Heart right ventricle (tissue), 16 donors: ENCODE results near the gene PYCR2. TPM values are rescaled to one million over a fixed set of nuclear protein-coding genes. Genes with fewer than 3 reads are reported as not detected.
"Not testable (repeated sequence)": the region's sequence is repeated elsewhere in the genome, so short reads cannot be mapped to it uniquely, and the experiment has no call there.

ENCODE experiments used
- ATAC-seq, 8 donors: fragments of 200-7000 bp; cut with Tn5 transposase; one replicate each; pipeline ENCODE4 v1.9.1; 2020; ENCODE audit warnings: mild to moderate bottlenecking in 8 of 8, moderate library complexity in 8 of 8, moderate number of reproducible peaks in 1 of 8
- DNase-seq, 2 donors: peaks; one replicate each; pipeline ENCODE4 v3.0.0-alpha.2; 2020
- H3K27ac ChIP-seq, 10 donors: fragments of 200-600 bp; sonication (generic) in 2 of 10; one replicate each; pipeline versions ENCODE4 v1.5.0 to v1.8.0; 2020 to 2022; ENCODE audit warnings: mild to moderate bottlenecking in 3 of 10
- H3K27me3 ChIP-seq, 7 donors: fragments of 200-600 bp; one replicate each; pipeline ENCODE4 v1.8.0; 2021 to 2022; ENCODE audit warnings: mild to moderate bottlenecking in 2 of 7
- H3K36me3 ChIP-seq, 9 donors: fragments of 200-600 bp; sonication (generic) in 1 of 9; one replicate each; pipeline versions ENCODE4 v1.5.0 to v1.8.0; 2020 to 2022; ENCODE audit warnings: mild to moderate bottlenecking in 2 of 9
- H3K4me1 ChIP-seq, 9 donors: fragments of 200-600 bp; sonication (generic) in 1 of 9; one replicate each; pipeline versions ENCODE4 v1.5.0 to v1.8.0; 2020 to 2022; ENCODE audit warnings: mild to moderate bottlenecking in 4 of 9
- H3K4me3 ChIP-seq, 10 donors: fragments of 200-600 bp; sonication (generic) in 2 of 10; one replicate each; pipeline versions ENCODE4 v1.5.0 to v1.8.0; 2020 to 2022; ENCODE audit warnings: mild to moderate bottlenecking in 7 of 10, moderate library complexity in 2 of 10
- H3K9me3 ChIP-seq, 11 donors: fragments of 200-600 bp in 10 of 11; sonication (generic) in 2 of 11; one replicate each; pipeline versions ENCODE4 v1.5.0 to v1.8.0; 2013 to 2022; ENCODE audit warnings: mild to moderate bottlenecking in 2 of 11, control low read depth in 1 of 11, moderate library complexity in 1 of 11
- WGBS, 2 donors: extraction: QIAGEN DNeasy Blood & Tissue Kit; methylation state at CpG; one replicate each; pipeline ENCODE4 v1.1.7; 2013; ENCODE audit warnings: inconsistent platforms in 1 of 2; 5-methylcytosine and 5-hydroxymethylcytosine counted together
- intact Hi-C, 10 donors: fragments of 100-400 bp; cut with DNase I; formaldehyde crosslinking; loops; one replicate each; pipeline versions ENCODE4 v1.11.1 to v1.14.2; 2022
- polyA plus RNA-seq, 2 donors: library from polyadenylated mRNA; stranded (reverse); fragments of 200-250 nt; gene quantifications; one replicate each; pipeline ENCODE4 v1.2.3, GENCODE V29; 2013
- total RNA-seq, 10 donors: library from RNA; stranded (reverse); fragmentation: NEBNext Ultra II Directional in 3 of 10; extraction: Animal tissue kit (Norgen Biotek cat#: 25700) in 3 of 10; gene quantifications; one replicate each; pipeline versions ENCODE4 v1.2.1 to v1.2.4, GENCODE V29; 2021 to 2023
- TF ChIP-seq, protein P1 (sequence below), 9 donors: fragments of 200-600 bp; sonication (generic) in 2 of 9; IDR thresholded peaks; one replicate each; pipeline versions ENCODE4 v1.5.0 to v1.8.0; 2021 to 2022; ENCODE audit warnings: antibody characterized with exemption in 9 of 9, mild to moderate bottlenecking in 5 of 9, moderate library complexity in 1 of 9
- donor health status: Arrhythmogenic right ventricular cardiomyopathy.
- donor health status: ischemic (EF 13 %, LVEDD 7.1; RV severe dilation, severe dysfunction).
- donor health status: healthy with polysubstance abuse.
- donor health status: DM: no; HTN: yes; CAD: no.
- donor health status: DM: no; HTN: no; CAD: no.
- donor health status: ischemic (EF 25% LVEDD 6.9; RV normal size, moderate dysfunction).
- donor health status: ischemic (EF 25% LVEDD 5.7; RV mildly dilated, moderate dysfunction).
- donor health status: healthy.
- donor health status: DM: yes; HTN: yes; CAD: no.
- donor health status: Ischemic cardiomyopathy.
- donor health status: ischemic (EF 35%, LVEDD 5.7; RV mildly dilated, moderate dysfunction).
- donor health status: nonischemic (EF 11% LVEDD 7.7; RV severe dilation, severe dysfunction).
- donor health status: DM: yes; HTN: yes; CAD: no.
- donor health status: PGD.
- donor health status: ischemic (EF 29% LVEDD 5.4; RV normal size, mild dysfunction).
- donor health status: nonischemic (EF 23%, LVEDD 6.1; RV moderate dilation, normal function).

Gene PYCR2
- total and polyA plus RNA-seq, 12 donors, result 42.5 to 96.0 (median 62.7) TPM

DNA sequence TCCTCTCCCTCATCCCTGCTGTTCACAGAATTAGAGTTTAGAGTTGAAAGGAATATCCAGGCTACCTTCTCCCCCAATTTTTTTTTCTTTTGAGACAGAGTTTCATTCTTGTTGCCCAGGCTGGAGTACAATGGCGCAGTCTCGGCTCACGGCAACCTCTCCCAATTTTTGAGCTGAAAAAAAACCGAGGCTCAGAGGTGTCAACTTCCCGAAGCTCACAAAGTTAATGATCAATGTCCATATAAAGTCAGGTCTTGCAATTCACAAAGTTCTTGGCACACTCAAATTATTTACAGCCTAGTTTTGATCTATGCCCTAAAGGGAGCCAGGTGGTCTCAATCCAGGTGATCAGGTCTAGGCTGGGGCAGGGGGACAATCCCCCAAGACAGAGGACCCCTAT is 34.3 kb downstream of the PYCR2 start:
- no peak for ATAC-seq
- Histone ChIP-seq H3K27me3 (no peaks in the 10 kb centered on the region), H3K36me3 (no peaks in the 10 kb centered on the region), H3K4me3 (no peak overlapping the region), H3K9me3 (no peaks in the 10 kb centered on the region), H3K27ac (peak overlapping the region in 1 of 10 donors; percentile 7), H3K4me1 (peaks cover 0 to 30% (median 3%) of the 10 kb centered on the region in 9 donors)
- WGBS, 2 donors, result 92% methylated on average over 5 of the region's 5 CpGs
- intact Hi-C loops, result no loop called here
- no peak for DNase-seq
- TF ChIP-seq, protein P1, sequence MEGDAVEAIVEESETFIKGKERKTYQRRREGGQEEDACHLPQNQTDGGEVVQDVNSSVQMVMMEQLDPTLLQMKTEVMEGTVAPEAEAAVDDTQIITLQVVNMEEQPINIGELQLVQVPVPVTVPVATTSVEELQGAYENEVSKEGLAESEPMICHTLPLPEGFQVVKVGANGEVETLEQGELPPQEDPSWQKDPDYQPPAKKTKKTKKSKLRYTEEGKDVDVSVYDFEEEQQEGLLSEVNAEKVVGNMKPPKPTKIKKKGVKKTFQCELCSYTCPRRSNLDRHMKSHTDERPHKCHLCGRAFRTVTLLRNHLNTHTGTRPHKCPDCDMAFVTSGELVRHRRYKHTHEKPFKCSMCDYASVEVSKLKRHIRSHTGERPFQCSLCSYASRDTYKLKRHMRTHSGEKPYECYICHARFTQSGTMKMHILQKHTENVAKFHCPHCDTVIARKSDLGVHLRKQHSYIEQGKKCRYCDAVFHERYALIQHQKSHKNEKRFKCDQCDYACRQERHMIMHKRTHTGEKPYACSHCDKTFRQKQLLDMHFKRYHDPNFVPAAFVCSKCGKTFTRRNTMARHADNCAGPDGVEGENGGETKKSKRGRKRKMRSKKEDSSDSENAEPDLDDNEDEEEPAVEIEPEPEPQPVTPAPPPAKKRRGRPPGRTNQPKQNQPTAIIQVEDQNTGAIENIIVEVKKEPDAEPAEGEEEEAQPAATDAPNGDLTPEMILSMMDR (IDR thresholded peaks at IDR 0.05), result no peak

- DNase-seq (no peak), ATAC-seq (peak; percentile 21 to 74 (median 42))
- H3K9me3 ChIP-seq, result no peaks in the 10 kb centered on the region
- no peaks in the 10 kb centered on the region for H3K36me3 ChIP-seq
- intact Hi-C loops, result no loop called here
- H3K27ac ChIP-seq, result peak within 1 kb of the TSS in 2 of 10 donors; percentile 7 to 16
- H3K4me3 ChIP-seq, result no peak within 1 kb of the TSS
- TF ChIP-seq, protein P1 (IDR thresholded peaks at IDR 0.05), result no peak
- WGBS, 2 donors, result 69 to 70% methylated on average over 11 of the region's 11 CpGs
- no peaks in the 10 kb centered on the region for H3K27me3 ChIP-seq
- H3K4me1 ChIP-seq, result peaks cover 0 to 30% (median 3%) of the 10 kb centered on the region in 9 donors
These were observed 35.0 kb downstream of the PYCR2 start, which contains the start of gene LEFTY1 for GRCh38 chr1:225888898-225889601. LEFTY1 (minus strand) TSS chr1:225889146; CDS start chr1:225889066, 80 bp downstream.

DNA sequence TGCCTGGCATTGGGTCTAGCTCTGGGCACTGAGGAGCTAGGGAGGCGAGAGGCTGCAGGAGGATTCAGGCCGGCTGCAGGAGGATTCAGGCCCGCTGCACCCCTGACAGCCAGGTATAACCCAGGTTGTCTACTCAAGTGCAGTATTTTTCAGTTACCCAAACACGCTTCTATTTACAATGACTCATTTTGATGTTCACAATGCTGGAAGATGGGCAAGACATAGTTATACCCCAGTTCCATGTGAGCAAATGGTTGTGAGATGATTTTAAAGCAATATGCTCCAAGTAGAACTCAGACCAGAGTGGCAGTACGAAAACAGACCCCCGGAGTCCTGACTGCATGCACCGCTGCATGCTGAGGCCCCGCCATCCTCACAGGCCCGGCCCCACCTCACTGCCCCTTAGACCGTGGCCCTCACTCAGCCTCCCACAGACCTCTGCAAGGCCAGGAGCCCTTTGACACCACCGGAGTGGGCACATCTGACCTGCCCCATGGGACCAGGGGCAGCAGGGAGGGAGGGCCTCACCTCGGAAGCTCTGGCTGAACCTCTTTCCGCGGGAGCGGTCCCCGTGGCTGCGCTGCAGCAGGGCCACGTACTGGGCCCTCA is 35.7 kb downstream of the PYCR2 start:
- ATAC-seq (peak in 1 of 8 donors; percentile 19), DNase-seq (no peak)
- Histone ChIP-seq H3K36me3 (no peaks in the 10 kb centered on the region), H3K9me3 (no peaks in the 10 kb centered on the region), H3K4me1 (peaks cover 0 to 34% (median 3%) of the 10 kb centered on the region in 9 donors), H3K27me3 (no peaks in the 10 kb centered on the region), H3K4me3 (no peak overlapping the region), H3K27ac (no peak overlapping the region)
- TF ChIP-seq, protein P1 (IDR thresholded peaks at IDR 0.05), result no peak
- 80 to 82% methylated on average over 18 of the region's 18 CpGs for WGBS, 2 donors
- intact Hi-C loops, result no loop called here

- H3K27ac ChIP-seq, ATAC-seq, H3K4me3 ChIP-seq, H3K9me3 ChIP-seq, intact Hi-C loops, DNase-seq, H3K36me3 ChIP-seq, H3K27me3 ChIP-seq: not testable (repeated sequence)
- H3K4me1 ChIP-seq, result peaks cover 0 to 40% (median 7%) of the 10 kb centered on the region in 9 donors
- WGBS, 2 donors, result 26 to 39% methylated on average over 12 to 35 of the region's 56 CpGs
These were observed 36.3 kb downstream of the PYCR2 start for GRCh38 chr1:225887554-225888288.
